CD8-positive, alpha-beta memory T cell (primary cell): ENCODE results near the gene SNX9. TPM values are rescaled to one million over a fixed set of nuclear protein-coding genes. Genes with fewer than 3 reads are reported as not detected.

Experiments used
- CTCF ChIA-PET: fragments of 350-600 bp; sonication (Branson Sonifier 250); formaldehyde crosslinking; loops from one replicate; lab custom pipeline; 2021; ENCODE audit warnings: antibody characterized with exemption; lab: Charles Lee
- POLR2A ChIA-PET: fragments of 350-600 bp; sonication (Branson Sonifier 250); formaldehyde crosslinking; loops from one replicate; lab custom pipeline; 2021; ENCODE audit warnings: antibody characterized with exemption; lab: Charles Lee
- DNase-seq, 5 donors: peaks; one replicate each; pipeline versions ENCODE4 v3.0.0 to v3.0.0-alpha.2; 2020 to 2022; ENCODE audit warnings: mixed read lengths in 1 of 5
- H3K27ac ChIP-seq: one replicate; pipeline ENCODE4 v1.7.0; 2013; ENCODE audit warnings: low read depth, mild to moderate bottlenecking, low read length, moderate library complexity
- H3K27me3 ChIP-seq: 2 replicates; pipeline ENCODE4 v1.7.0; 2013; ENCODE audit warnings: low read length, mild to moderate bottlenecking; ENCODE audit not compliant: insufficient read depth, poor library complexity, severe bottlenecking
- H3K36me3 ChIP-seq: 2 replicates; pipeline ENCODE4 v1.7.0; 2013; ENCODE audit warnings: mild to moderate bottlenecking, low read length, moderate library complexity; ENCODE audit not compliant: insufficient read depth
- H3K4me1 ChIP-seq: 2 replicates; pipeline ENCODE4 v1.7.0; 2013; ENCODE audit warnings: mild to moderate bottlenecking, low read length, moderate library complexity; ENCODE audit not compliant: insufficient read depth
- H3K4me3 ChIP-seq: 2 replicates; pipeline ENCODE4 v1.7.0; 2013; ENCODE audit warnings: mild to moderate bottlenecking, low read length
- H3K9me3 ChIP-seq: 2 replicates; pipeline ENCODE4 v1.7.0; 2013; ENCODE audit warnings: mild to moderate bottlenecking, low read length
- H3K27ac Mint-ChIP-seq, 8 donors: one replicate each; pipeline ENCODE4 v1.8.0; 2020 to 2021; ENCODE audit warnings: mixed read lengths in 8 of 8, mild to moderate bottlenecking in 6 of 8, inconsistent platforms in 3 of 8, moderate library complexity in 3 of 8
- H3K27me3 Mint-ChIP-seq, 2 donors: one replicate each; pipeline ENCODE4 v1.8.0; 2020 to 2021; ENCODE audit warnings: mixed read lengths in 2 of 2, mild to moderate bottlenecking in 1 of 2, moderate library complexity in 1 of 2
- H3K36me3 Mint-ChIP-seq, 3 donors: one replicate each; pipeline ENCODE4 v1.8.0; 2020 to 2021; ENCODE audit warnings: mixed read lengths in 3 of 3, inconsistent platforms in 1 of 3, mild to moderate bottlenecking in 1 of 3
- H3K4me1 Mint-ChIP-seq, 3 donors: one replicate each; pipeline ENCODE4 v1.8.0; 2020 to 2021; ENCODE audit warnings: mixed read lengths in 3 of 3, inconsistent platforms in 1 of 3, mild to moderate bottlenecking in 1 of 3
- H3K4me3 Mint-ChIP-seq, 7 donors: one replicate each; pipeline ENCODE4 v1.8.0; 2020 to 2021; ENCODE audit warnings: mixed read lengths in 7 of 7, mild to moderate bottlenecking in 6 of 7, moderate library complexity in 4 of 7, inconsistent platforms in 2 of 7
- H3K9me3 Mint-ChIP-seq, 5 donors: one replicate each; pipeline ENCODE4 v1.8.0; 2020 to 2022; ENCODE audit warnings: mixed read lengths in 5 of 5, mild to moderate bottlenecking in 3 of 5, moderate library complexity in 2 of 5, inconsistent platforms in 1 of 5
- polyA plus RNA-seq: library from polyadenylated mRNA; unstranded; fragments of 300-500 nt; fragmentation: Illumina TruSeq; gene quantifications from one replicate; pipeline ENCODE4 v1.2.3, GENCODE V29; 2021
- total RNA-seq, 2 experiments: library from RNA; stranded (reverse); gene quantifications; one replicate each; pipeline ENCODE4 v1.2.3, GENCODE V29; 2021

Gene SNX9
- total and polyA plus RNA-seq, 3 experiments from 2014 or later, result 11.9 to 60.5 (median 60.3) TPM

- peaks cover 0 to 4% (median 0%) of the 10 kb centered on the region in 3 donors for H3K36me3 Mint-ChIP-seq
- no peaks in the 10 kb centered on the region for H3K9me3 Mint-ChIP-seq
- Histone ChIP-seq H3K27ac (no peak overlapping the region), H3K4me3 (no peak overlapping the region), H3K27me3 (no peaks in the 10 kb centered on the region), H3K9me3 (no peaks in the 10 kb centered on the region), H3K4me1 (peaks cover 7% of the 10 kb centered on the region), H3K36me3 (no peaks in the 10 kb centered on the region)
- ChIA-PET CTCF (interaction anchor here (1.9 kb wide), 1 partner anchor 49 kb away, joined by 6 read pairs; no protein-coding TSS in a partner anchor), POLR2A (no interaction called here)
- no peak overlapping the region for H3K27ac Mint-ChIP-seq
- DNase-seq, result no peak
- H3K27me3 Mint-ChIP-seq, result peaks cover 0 to 7% of the 10 kb centered on the region in 2 donors
- peaks cover under 1 to 16% (median 5%) of the 10 kb centered on the region in 3 donors for H3K4me1 Mint-ChIP-seq
- peak overlapping the region in 1 of 7 donors; percentile 28 for H3K4me3 Mint-ChIP-seq
These were observed 154.2 kb downstream of the SNX9 start for GRCh38 chr6:157977176-157977804.

- Mint-ChIP-seq H3K9me3 (no peaks in the 10 kb centered on the region), H3K27me3 (peaks cover 0 to 7% of the 10 kb centered on the region in 2 donors), H3K4me1 (peaks cover 10 to 25% (median 12%) of the 10 kb centered on the region in 3 donors), H3K36me3 (peaks cover 0 to 5% (median 0%) of the 10 kb centered on the region in 3 donors), H3K27ac (peak overlapping the region in 1 of 8 donors; percentile 66), H3K4me3 (peak overlapping the region in 1 of 7 donors; percentile 28)
- peaks cover 16% of the 10 kb centered on the region for H3K4me1 ChIP-seq
- no peaks in the 10 kb centered on the region for H3K27me3 ChIP-seq
- H3K4me3 ChIP-seq, result no peak overlapping the region
- POLR2A ChIA-PET, result no interaction called here
- no peaks in the 10 kb centered on the region for H3K36me3 ChIP-seq
- CTCF ChIA-PET, result interaction anchor here (1.9 kb wide), 1 partner anchor 48 kb away, joined by 6 read pairs; no protein-coding TSS in a partner anchor
- no peak overlapping the region for H3K27ac ChIP-seq
- H3K9me3 ChIP-seq, result no peaks in the 10 kb centered on the region
- no peak for DNase-seq
These were observed 155.2 kb downstream of the SNX9 start for GRCh38 chr6:157978021-157978783.

DNA sequence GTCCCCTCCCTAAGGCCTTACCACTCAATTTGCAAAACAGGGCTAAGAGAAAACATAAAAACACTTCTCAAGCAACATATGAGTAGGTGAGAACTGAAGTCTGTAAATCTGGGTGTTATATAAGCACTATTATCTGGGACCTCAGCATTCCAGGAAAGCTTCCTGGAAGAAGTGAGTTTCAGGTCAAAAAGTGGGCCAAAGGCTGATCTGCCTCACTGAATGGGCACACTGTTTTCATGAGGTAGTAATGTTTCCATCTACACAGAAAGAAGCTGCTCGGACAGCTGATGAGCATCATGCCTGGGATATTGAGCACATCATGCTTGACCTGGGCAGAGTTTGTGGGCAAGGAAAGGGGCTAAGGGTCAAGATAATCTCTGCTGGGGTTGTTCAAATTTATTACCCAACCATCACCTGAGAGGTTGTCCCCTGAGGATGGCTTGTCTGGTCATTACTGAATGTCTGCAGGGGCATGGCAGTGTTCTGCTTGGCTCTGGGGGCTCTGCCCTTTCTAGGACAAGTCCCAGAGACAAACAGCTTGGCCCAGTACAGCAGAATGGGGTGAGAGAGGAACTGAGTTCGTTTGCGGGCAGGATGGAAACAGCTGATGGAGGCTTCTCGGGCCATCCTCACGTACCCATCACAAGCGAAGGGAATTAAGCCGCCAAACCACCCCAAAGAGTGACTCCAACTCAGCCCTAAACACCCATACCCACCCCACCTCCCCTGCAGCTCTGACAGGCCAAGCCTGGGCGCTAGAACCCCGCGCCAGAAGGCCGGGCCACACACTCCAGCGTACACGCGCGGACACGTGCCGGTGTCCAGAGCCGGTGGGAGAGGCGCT is 157.5 kb downstream of the SNX9 start:
- POLR2A ChIA-PET, result no interaction called here
- Histone ChIP-seq H3K27ac (peak overlapping the region; percentile 48), H3K4me1 (peaks cover 39% of the 10 kb centered on the region), H3K36me3 (no peaks in the 10 kb centered on the region), H3K9me3 (no peaks in the 10 kb centered on the region), H3K4me3 (peak overlapping the region; percentile 81), H3K27me3 (no peaks in the 10 kb centered on the region)
- Mint-ChIP-seq H3K36me3 (peaks cover 0 to 5% (median 0%) of the 10 kb centered on the region in 3 donors), H3K4me1 (peaks cover 30 to 48% (median 31%) of the 10 kb centered on the region in 3 donors), H3K9me3 (no peaks in the 10 kb centered on the region), H3K27ac (peak overlapping the region; percentile 69 to 96 (median 82)), H3K27me3 (peaks cover 0 to 1% of the 10 kb centered on the region in 2 donors), H3K4me3 (peak overlapping the region; percentile 81 to 93 (median 90))
- CTCF ChIA-PET, result interaction anchor here (0.7 to 2.0 kb wide), 4 partner anchors 13 to 92 kb away, joined by 3 to 8 read pairs (median 4); no protein-coding TSS in a partner anchor
- DNase-seq, result peak in 2 of 5 donors; percentile 14 to 54

- H3K27me3 Mint-ChIP-seq, result peaks cover 0 to 1% of the 10 kb centered on the region in 2 donors
- H3K9me3 ChIP-seq, result no peaks in the 10 kb centered on the region
- CTCF ChIA-PET, result interaction anchor here (0.9 to 4.3 kb wide), 3 partner anchors 12 to 91 kb away, joined by 3 to 22 read pairs (median 8); no protein-coding TSS in a partner anchor
- peak overlapping the region; percentile 81 for H3K4me3 ChIP-seq
- peaks cover 39% of the 10 kb centered on the region for H3K4me1 ChIP-seq
- H3K27ac ChIP-seq, result peak overlapping the region; percentile 48
- peak overlapping the region; percentile 81 to 93 (median 90) for H3K4me3 Mint-ChIP-seq
- peak overlapping the region in 6 of 8 donors; percentile 69 to 96 (median 80) for H3K27ac Mint-ChIP-seq
- H3K36me3 ChIP-seq, result no peaks in the 10 kb centered on the region
- POLR2A ChIA-PET, result interaction anchor here (0.6 to 1.2 kb wide), 2 partner anchors 46 to 77 kb away, joined by 3 to 5 read pairs; no protein-coding TSS in a partner anchor
- peaks cover 0 to 5% (median 0%) of the 10 kb centered on the region in 3 donors for H3K36me3 Mint-ChIP-seq
- peaks cover 30 to 48% (median 31%) of the 10 kb centered on the region in 3 donors for H3K4me1 Mint-ChIP-seq
- no peak for DNase-seq
- no peaks in the 10 kb centered on the region for H3K27me3 ChIP-seq
- no peaks in the 10 kb centered on the region for H3K9me3 Mint-ChIP-seq
These were observed 158.0 kb downstream of the SNX9 start for GRCh38 chr6:157981132-157981394.

DNA sequence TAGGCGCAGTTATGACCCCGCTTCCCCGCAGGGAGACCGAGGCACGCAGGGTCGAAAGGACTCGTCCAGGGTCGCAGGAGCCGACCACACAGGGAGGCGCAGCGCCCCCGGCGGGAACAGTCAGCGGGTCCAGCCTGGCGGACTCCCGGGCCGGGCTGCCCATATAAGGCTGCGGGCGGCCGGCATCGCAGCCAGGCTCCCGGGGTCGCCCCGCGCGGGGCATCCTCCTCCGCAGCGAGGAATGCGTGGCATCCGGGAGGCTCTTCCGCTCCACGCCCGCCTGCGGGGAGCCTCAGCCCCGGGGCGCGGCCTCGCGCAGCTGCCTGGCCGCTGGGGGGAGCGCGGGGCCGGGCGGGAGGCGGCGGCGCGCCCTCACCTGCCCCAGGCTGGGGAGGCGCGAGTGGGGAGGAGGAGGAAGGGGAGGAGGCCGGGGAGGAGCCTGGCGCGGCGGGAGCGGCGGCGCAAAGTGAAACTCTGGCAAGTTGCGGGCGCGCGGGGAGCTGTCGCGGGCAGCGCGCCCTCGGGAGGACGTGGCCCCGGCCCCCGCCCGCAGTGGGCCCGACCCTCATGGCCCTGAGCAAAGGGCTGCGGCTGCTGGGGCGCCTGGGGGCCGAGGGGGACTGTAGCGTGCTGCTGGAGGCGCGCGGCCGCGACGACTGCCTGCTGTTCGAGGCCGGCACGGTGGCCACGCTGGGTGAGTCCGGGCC is 158.5 kb downstream of the SNX9 start, which contains the start of gene SYNJ2:
TSS of gene SYNJ2 (plus strand) at position 469 of the 707 bp plus-strand sequence. CDS start at position 568, 99 bp downstream.
- CTCF ChIA-PET, result interaction anchor here (0.9 to 4.3 kb wide), 3 partner anchors 11 to 91 kb away, joined by 3 to 22 read pairs (median 8); no protein-coding TSS in a partner anchor
- peaks cover 30 to 48% (median 31%) of the 10 kb centered on the region in 3 donors for H3K4me1 Mint-ChIP-seq
- POLR2A ChIA-PET, result interaction anchor here (0.6 to 1.2 kb wide), 3 partner anchors 45 to 98 kb away, joined by 3 to 5 read pairs (median 3); no protein-coding TSS in a partner anchor
- no peaks in the 10 kb centered on the region for H3K9me3 Mint-ChIP-seq
- H3K4me3 ChIP-seq, result peak within 1 kb of the TSS; percentile 90
- peak within 1 kb of the TSS; percentile 72 to 96 (median 88) for H3K27ac Mint-ChIP-seq
- peaks cover 0 to 5% (median 0%) of the 10 kb centered on the region in 3 donors for H3K36me3 Mint-ChIP-seq
- H3K4me1 ChIP-seq, result peaks cover 39% of the 10 kb centered on the region
- peaks cover 0 to 1% of the 10 kb centered on the region in 2 donors for H3K27me3 Mint-ChIP-seq
- H3K36me3 ChIP-seq, result no peaks in the 10 kb centered on the region
- H3K27ac ChIP-seq, result peak within 1 kb of the TSS; percentile 48
- H3K27me3 ChIP-seq, result no peaks in the 10 kb centered on the region
- H3K4me3 Mint-ChIP-seq, result peak within 1 kb of the TSS; percentile 90 to 93 (median 92)
- DNase-seq, result peak; percentile 67 to 87 (median 84)
- H3K9me3 ChIP-seq, result no peaks in the 10 kb centered on the region

DNA sequence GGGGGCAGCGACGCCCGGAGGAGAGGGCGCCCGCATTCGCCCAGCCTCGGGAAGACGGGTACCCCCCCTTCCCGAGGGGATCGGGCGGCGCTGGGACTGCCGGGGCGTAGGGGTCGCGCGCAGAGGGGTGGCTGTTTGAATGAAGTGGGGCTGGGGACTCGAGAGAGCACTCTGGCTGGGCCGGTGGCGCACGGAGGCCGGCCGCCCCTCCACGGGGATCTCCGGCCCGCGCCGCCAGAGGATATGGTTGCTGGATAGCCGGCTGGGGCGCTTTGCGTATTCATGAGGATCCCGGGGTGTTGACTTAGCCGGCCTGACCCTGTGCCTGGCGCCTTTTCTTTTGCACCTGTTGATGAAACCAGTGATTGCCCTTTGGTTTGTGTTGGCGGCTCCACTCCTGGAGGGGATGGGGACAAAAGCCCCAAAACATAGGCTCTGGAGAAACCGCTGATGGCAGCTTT is 159.1 kb downstream of the SNX9 start:
- Histone ChIP-seq H3K4me3 (peak overlapping the region; percentile 90), H3K27me3 (no peaks in the 10 kb centered on the region), H3K9me3 (no peaks in the 10 kb centered on the region), H3K36me3 (no peaks in the 10 kb centered on the region), H3K4me1 (peaks cover 39% of the 10 kb centered on the region), H3K27ac (peak overlapping the region; percentile 48)
- H3K4me1 Mint-ChIP-seq, result peaks cover 30 to 48% (median 31%) of the 10 kb centered on the region in 3 donors
- peak overlapping the region; percentile 24 to 91 (median 72) for H3K27ac Mint-ChIP-seq
- H3K36me3 Mint-ChIP-seq, result peaks cover 0 to 5% (median 0%) of the 10 kb centered on the region in 3 donors
- ChIA-PET POLR2A (interaction anchor here (0.6 to 1.2 kb wide), 2 partner anchors 44 to 98 kb away, joined by 3 to 5 read pairs; no protein-coding TSS in a partner anchor), CTCF (interaction anchor here (0.9 to 4.3 kb wide), 4 partner anchors 11 to 90 kb away, joined by 3 to 22 read pairs (median 8); no protein-coding TSS in a partner anchor)
- H3K9me3 Mint-ChIP-seq, result no peaks in the 10 kb centered on the region
- peak in 1 of 5 donors; percentile 23 for DNase-seq
- peak overlapping the region; percentile 90 to 93 (median 92) for H3K4me3 Mint-ChIP-seq
- peaks cover 0 to 1% of the 10 kb centered on the region in 2 donors for H3K27me3 Mint-ChIP-seq
